SIG-M5 treated with dmso at 0.1 percent for 504 hours (cell line): ENCODE data around the gene PCK1.

ENCODE experiments used
- DNase-seq: peaks from one replicate; lab custom pipeline; 2025; ENCODE audit not compliant: unreplicated experiment; lab: John Stamatoyannopoulos, UW

Gene PCK1

GRCh38 chr20:57559658-57560553 is 1.0 kb upstream of the PCK1 start:
- no peak for DNase-seq

GRCh38 chr20:57561356-57562279 is 708 bp downstream of the PCK1 start:
- DNase-seq, result no peak

DNA sequence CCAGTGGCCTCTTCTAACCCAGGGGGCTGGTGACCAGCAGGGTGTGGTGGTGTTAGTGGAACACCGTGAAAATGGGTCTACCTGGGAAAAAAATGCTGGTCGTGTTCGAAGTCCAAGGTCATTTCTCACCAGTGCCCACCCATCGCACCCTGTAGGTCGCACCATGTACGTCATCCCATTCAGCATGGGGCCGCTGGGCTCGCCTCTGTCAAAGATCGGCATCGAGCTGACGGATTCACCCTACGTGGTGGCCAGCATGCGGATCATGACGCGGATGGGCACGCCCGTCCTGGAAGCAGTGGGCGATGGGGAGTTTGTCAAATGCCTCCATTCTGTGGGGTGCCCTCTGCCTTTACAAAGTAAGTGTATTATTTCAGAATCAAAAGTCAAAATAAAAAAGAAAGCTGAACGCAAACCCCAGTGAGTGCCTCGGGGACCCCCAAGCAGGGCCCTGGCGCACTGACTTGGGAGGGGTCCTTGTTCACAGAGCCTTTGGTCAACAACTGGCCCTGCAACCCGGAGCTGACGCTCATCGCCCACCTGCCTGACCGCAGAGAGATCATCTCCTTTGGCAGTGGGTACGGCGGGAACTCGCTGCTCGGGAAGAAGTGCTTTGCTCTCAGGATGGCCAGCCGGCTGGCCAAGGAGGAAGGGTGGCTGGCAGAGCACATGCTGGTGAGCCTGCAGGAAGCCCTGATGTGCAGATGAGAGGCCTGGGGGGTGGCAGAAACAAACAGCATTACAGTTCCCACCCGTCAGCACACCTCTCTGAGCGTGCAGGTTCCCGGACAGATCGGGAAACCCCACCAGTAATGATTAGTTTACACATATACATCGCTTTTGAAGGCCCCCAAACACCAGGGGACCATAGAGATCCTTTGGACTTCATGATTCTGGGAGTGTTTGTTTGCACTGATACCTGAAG is 1.9 kb downstream of the PCK1 start:
- no peak for DNase-seq

- DNase-seq, result no peak
Measured at GRCh38 chr20:57563522-57563921, 2.6 kb downstream of the PCK1 start.

GRCh38 chr20:57564180-57564802 is 3.4 kb downstream of the PCK1 start:
- no peak for DNase-seq

- no peak for DNase-seq
Measured at GRCh38 chr20:57564951-57565642, 4.2 kb downstream of the PCK1 start.

DNA sequence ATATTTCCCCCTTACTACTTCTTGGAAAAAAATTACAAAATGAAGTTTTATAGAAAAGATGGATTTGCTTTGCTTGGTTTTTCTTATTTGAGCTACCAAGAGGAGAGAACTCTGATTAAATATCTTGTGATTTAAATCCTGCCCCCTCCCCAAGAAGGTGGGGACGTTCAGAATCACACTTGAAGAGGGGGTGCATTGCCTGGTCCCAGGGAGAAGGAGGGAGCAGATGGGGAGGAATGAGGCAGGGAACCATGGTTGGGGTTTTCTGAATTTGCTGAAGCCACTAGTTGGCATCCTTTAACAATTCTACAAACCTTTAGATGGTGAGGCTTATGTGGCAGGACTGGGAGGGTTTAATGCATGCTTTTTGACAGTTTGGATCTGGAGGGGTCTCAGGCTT is 5.5 kb downstream of the PCK1 start:
- no peak for DNase-seq

DNA sequence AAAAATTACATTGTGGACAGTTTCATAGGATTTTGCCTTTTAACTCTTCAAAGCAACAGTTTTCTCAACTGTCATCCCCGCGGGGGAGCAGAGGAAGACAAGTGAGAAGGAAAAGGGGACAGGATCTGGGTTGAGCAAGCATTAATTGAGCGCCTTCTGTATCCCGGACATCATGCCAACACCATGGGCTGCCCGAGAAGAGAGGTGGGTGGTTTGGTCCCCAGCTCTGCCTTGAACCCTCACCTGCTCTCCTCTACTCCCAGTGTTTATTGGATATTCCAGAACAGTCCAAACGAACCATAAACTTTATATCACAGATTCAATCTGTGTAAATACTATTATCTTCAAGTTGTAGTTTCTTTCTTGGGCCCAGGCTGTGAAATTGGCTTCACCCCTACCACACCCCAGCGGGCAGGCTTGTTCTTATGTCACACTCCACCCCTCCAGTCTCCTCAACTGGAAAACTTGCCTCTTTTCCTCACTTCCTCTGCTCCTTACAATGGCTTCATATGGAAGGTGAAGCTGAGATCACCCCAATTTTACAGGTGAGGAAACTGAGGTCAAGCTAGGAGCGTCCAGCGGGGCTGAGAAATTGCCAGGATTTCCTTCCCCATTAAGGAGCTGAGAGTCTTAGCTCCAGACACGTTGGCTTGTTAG is 6.0 kb downstream of the PCK1 start:
- DNase-seq, result no peak

- no peak for DNase-seq
Measured at GRCh38 chr20:57567471-57568079, 6.7 kb downstream of the PCK1 start.

GRCh38 chr20:57568088-57568896 is 7.4 kb downstream of the PCK1 start:
- DNase-seq, result no peak

- no peak for DNase-seq
Measured at GRCh38 chr20:57568960-57569359, 8.1 kb downstream of the PCK1 start.

DNA sequence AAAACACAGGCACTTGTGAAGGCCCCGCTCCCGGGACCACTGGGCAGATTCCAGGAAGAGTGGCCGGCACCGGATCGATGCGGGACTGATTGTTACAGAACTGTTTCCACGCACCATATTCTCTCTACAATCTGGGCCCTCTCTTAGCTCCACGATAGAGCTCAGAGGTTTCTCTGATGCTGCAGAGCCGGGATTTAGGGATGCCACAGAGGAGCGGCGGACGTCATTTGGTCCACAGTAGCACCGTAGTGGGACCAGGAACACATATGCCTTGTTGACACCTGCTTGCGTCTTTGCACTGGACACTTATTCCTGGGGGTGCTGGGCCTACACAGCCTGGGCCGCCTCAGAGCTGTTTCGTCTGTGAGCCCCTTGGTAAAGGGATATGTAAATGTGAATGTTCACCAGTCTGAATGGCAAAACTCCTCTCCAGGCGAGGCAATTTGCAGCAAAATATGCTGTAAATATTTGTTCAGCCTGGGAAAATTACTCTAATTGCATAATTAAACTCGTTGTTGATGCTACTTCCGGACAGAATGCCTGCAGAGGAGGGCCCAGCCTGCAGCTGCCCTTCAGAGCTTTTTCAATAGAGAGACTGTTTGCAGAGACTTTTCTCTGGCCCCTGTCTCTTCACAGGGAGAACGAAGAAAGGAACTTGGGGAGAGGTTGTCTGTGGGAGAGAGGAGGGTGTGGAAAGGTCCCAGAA is 9.4 kb downstream of the PCK1 start:
- DNase-seq, result no peak

DNA sequence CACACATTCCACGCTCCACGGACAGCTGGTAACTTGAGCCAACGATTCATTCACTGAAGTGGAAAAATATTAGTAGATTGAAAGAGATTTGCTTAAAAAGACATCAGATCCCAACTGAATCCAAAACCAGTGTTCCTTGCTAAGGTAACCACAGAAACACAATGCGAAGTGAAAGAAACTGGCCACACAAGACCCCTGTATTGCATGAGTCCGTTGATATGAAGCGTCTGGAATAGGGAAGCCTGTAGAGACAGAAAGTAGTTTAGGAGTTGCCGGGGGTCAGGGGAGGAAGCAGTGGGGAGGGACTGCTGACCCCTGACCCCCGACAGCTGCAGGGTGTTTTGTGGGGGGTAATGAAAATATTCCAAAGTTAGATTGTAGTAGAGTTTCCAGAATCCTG is 10.0 kb downstream of the PCK1 start:
- DNase-seq, result no peak

DNA sequence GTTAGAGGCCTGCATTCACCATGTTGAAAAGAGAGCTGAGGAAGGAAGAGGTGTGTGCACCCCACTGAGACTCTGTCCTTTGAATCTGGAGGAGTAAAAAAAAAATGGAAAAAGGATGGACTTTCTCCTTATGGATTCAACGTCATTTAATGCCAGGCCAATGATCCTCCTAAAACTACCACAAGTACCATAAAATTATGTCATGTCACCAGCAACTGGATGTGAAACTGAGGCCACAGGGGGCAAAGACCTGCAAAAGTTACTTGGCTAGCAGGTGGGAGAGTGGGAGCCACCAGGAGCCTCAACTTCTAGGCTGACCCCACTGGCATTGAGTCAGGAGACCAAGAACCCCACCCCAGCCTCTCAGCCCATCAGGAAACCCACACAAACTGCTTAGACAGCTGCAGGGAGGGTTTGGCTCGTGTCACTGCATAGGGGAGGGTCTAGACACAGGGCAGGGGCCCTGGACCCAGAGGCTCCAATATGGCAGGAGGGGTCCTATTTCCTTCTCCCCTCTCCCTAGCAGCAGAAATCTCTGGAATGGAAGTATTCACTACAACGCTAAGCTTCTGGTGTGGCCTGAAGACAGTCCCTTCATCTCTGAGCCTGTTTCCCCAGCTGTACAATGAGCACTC is 11.0 kb downstream of the PCK1 start:
- no peak for DNase-seq

DNA sequence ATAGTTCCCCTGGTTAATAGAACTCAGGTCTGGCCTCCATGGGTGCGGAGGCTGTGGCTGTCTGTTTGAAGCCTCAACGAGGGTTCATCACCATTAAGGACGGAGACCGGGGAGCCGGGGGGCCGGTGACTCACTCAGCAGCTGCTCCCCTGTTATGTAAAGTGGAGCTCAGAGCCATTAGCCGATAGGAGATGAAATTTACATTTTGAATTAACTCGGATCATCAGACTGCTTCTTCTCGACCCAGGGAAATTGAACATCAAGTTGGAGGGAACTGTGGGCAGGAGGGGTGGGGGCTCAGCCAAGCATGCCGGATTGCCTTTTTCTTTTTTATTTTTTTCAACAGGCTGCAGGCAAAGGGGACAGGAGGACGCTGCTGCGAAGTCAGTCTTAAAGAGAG is 12.3 kb downstream of the PCK1 start:
- no peak for DNase-seq

DNA sequence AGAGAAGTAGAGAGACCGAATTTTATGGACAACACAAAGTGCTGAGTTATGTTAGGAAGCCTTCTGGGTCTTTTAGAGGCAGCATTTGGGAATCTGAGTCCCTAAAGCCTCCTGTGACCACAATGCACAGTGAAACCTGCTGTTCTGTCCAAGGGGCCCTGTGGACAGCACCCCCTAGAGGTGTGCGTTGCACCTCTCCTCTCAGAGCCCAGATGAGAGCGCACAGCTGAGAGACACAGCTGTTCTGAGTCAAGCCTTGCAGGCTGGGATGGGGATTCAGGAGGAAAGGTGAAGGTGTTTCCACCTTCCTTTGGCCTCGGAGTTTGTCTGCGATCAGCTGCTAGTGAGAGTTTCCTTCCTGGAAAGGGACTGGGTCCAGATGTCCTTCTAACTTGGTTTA is 13.0 kb downstream of the PCK1 start:
- no peak for DNase-seq

GRCh38 chr20:57574954-57575353 is 14.0 kb downstream of the PCK1 start:
- no peak for DNase-seq
